SK-N-DZ (cell line): ENCODE results near the gene GJC2.
"Not testable (repeated sequence)": the region's sequence is repeated elsewhere in the genome, so short reads cannot be mapped to it uniquely, and the experiment has no call there.

ENCODE experiments used
- DNase-seq: peaks from one replicate; pipeline ENCODE4 v3.0.0-alpha.2; 2015; ENCODE audit warnings: low spot score

Gene GJC2

DNA sequence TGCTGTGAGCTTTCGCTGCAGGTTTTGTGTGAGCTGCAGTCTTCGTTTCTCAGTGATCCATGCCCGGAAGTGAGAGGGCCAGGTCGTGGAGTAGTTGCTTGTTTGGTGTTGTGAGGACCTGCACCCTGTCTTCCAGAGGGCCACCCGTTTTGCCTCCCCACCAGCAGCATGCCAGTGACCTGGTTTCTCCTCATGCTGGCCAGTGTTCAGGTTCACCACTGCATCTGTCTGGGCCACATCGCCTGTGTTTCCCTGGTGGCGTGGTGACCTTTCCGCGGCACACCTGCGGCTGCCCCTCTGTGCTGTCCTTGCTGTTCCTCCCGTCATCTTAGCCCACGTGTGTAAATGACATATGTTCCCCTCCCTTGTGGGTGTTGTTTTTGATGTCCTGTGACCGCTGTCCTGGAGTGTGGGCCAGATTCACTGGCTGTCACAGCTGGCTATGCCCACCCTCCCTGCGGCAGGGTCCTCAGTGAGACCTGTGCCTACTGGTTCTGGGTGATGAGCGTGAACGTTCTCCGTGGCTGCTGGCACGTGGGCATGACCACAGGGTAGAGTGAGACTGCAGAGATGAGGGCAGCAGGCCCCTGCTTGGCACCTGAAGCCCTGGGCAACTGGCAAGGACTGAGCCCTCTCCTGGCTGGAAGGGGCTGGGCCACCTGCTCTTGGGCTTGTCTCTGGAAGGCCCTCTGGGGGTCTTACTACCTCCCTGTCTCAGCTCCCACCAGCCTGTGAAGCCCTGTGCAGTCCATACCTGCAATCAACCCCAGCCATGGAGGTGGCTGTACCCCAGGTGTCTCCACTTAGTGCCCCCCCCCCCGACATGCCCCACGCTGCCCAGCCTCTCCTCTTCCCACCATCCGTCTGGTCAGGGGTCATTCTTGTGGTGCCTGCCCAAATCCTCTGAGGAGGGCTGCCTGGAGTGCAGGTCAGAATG lies 23.1 kb downstream of the GJC2 start:
- DNase-seq: no peak

DNA sequence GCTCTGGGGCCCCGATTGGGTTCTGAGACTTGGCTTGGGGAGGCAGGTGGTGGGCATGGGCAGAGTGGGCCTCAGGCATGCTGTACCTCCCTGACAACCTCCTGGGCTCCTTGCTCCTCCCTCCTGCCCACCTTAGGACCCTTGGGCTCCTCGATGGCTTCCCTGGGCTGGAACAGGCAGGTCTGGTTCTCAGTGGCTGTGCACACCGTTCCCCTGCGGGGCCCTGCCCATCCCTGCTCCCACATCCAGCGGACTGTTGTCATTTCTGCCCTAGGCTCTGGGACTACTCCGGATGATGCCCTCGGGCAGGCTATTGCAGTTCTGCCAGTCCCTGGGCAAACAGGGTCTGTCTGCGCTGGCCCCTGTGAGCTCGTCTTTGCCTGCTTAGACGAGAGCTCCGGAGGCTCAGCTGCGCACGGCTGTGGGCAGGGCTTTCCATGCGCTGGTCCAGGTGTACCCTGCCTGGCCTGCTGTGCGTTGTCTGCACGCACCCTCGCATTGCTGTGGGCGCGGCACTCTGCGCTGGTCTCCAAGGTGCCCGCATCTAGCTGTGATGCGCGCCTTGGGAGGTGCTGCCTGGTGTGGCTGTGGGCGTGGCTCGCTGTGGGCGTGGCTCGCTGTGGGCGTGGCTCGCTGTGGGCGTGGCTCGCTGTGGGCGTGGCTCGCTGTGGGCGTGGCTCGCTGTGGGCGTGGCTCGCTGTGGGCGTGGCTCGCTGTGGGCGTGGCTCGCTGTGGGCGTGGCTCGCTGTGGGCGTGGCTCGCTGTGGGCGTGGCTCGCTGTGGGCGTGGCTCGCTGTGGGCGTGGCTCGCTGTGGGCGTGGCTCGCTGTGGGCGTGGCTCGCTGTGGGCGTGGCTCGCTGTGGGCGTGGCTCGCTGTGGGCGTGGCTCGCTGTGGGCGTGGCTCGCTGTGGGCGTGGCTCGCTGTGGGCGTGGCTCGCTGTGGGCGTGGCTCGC lies 24.1 kb downstream of the GJC2 start:
- DNase-seq: not testable (repeated sequence)

- DNase-seq: no peak
Measured at GRCh38 chr1:228174482-228175315, 25.0 kb downstream of the GJC2 start.

DNA sequence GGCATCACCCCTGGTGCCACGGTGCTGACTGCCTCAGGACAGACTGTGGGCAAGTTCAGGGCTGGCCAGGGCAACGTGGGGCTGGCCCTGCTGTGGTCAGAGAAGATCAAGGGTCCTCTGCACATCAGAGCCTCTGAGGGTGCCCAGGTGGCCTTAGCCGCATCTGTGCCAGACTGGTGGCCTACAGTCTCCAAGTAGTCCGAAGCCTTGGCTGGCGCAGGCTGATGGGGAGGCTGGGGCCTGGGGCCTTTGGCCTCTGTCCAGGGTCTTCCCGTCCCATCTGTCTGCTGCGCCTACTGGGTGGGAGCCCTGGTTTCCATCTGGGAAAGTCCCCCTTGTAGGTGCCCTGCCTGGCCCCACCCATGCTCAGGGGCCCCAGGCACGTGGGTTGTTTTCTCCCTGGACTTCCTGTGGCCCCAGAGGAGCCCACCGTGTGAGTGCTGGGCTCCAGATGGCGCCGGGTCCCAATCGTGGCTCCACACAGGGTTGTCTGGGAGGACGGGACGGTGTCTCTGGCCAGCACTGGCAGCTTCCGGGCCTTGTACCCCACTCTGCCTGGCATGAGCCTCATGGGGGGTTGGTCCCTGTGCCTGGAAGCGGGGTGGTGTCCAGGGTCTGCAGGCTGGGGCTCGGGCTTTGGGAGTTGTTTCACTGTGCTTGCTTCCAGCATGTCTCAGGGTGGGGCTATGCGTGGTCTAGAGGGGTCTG lies 25.7 kb downstream of the GJC2 start:
- DNase-seq: no peak

GRCh38 chr1:228176024-228176395 lies 26.3 kb downstream of the GJC2 start:
- no peak for DNase-seq

- DNase-seq: no peak
Measured at GRCh38 chr1:228176461-228177182, 26.9 kb downstream of the GJC2 start.

- DNase-seq: no peak
Measured at GRCh38 chr1:228177183-228177475, 27.4 kb downstream of the GJC2 start.

DNA sequence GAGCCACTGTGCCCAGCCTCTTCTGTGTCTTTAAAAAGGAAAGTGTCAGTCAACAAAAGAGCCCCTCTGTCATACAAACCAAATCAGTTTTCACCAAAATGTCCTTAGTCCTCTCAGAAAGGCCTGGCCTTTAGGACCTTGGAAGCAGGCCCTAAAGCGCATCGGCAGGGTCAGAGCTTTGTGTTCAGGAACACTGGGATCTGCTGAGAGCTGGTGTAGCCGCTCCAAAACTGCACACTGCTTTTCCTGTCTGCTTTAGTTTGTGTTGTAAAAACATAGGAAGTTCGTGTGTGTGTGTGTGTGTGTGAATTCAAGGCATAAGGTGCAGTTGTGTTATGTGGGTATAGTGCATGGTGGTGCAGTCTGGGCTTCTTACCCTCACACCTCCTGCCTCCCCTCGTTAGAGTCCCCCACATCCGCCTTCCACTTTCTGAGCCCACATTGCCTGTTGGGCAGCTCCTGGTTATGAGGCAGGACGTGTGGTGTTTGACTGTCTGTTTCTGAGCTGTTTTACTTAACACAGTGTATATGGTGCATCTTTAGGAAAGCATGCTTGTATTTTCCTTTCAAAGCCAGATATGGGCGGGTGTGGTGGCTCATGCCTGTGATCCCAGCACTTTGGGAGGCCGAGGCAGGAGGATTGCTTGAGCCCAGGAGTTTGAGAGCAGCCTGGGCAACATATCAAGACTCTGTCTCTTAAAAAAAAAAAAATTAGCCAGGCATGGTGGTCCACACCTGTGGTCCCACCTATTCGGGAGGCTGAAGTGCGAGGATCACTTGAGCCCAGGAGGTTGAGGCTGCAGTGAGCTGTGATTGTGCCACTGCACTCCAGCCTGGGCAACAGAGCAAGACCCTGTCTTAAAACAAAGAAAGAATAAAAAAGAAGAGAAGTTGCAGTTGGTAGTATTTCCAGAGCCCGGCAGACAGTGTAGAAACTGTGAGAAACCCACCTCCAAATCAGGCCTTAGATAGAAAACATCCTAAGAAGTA lies 28.3 kb downstream of the GJC2 start:
- no peak for DNase-seq

- peak; percentile 40 for DNase-seq
Measured at GRCh38 chr1:228178737-228179684, 29.3 kb downstream of the GJC2 start.

DNA sequence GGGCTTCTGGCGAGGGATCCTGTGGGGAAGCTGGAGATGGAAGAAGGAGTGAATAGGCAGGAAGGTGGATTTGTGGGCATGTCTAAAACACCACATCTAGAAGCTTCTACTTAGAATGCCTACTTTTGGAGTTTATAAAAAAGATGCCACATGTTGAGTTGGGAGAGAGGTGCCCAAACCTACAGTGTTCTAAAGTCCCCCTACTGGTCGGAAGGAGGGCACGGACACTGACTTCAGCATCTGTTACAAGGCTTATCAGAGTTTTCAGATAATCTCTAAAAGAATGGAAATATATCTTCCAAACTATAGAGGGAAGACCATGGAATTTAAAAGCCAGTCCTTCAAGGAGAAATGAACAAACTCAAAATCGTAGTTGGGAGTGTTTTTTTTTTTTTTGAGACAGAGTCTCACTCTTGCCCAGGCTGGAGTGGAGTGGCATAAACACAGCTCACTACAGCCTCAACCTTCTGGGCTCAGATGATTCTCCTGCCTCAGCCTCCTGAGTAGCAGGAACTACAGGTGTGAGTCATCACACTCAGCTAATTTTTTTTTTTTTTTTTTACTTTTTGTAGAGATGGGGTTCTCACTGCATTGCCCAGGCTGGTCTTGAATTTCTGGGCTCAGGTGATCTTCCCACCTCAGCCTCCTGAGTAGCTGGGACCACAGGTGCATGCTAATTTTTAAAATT lies 30.7 kb downstream of the GJC2 start:
- no peak for DNase-seq

GRCh38 chr1:228180959-228181644 lies 31.4 kb downstream of the GJC2 start:
- DNase-seq: no peak

DNA sequence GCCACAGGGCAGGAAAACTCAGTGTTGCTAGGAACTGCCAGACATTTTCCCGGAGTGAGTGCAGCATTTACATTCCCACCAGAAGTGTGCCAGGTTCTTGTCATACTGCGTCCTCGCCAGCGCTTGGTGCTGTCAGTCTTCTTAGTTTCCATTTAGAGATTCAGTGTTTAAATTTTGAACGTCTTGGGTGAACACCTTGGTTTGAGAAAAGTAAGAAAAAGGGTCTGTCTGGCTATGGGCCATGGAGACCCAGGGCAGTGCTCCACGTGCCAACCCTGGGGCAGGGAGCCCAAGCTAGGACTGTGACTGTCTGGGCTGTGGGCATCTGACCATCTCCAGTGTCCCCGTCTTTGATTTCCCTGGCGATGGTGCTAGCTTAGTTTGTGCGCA lies 31.9 kb downstream of the GJC2 start:
- no peak for DNase-seq

- DNase-seq: no peak
Measured at GRCh38 chr1:228182296-228183030, 32.7 kb downstream of the GJC2 start.

DNA sequence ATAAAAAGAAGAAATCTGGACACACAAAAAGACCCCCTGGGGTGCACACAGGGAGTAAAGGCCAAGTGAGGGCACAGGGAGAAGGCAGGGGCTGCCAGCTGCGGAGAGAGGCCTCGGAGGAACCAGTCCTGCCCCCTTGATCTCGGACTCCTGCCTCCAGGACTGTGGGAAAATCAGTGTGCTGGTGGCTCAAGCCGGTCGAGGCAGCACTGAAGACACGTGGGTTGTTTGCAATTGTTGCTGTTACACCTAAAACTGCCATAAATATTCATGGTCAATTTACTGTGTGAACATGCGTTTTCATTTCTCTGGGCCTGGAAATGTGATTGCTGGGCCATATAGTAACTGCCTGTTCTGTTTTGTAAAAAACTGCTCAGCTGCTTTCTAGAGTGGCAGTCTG lies 34.4 kb downstream of the GJC2 start:
- DNase-seq: no peak

DNA sequence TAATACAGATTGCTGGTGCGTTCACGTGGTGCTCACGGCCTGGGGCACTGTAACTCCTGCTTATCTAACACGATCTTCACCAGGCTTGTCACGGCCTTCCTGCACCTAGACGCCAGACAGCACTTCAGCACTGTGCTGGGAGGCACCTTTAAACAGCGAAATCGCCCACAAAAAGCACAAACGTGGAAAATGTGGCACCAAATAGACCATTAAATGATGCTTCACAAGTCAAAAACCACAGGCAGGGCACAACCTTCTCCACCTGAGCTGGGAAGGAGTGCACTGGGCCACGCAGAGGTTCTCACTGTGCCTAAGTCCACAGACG lies 35.9 kb downstream of the GJC2 start:
- DNase-seq: no peak

DNA sequence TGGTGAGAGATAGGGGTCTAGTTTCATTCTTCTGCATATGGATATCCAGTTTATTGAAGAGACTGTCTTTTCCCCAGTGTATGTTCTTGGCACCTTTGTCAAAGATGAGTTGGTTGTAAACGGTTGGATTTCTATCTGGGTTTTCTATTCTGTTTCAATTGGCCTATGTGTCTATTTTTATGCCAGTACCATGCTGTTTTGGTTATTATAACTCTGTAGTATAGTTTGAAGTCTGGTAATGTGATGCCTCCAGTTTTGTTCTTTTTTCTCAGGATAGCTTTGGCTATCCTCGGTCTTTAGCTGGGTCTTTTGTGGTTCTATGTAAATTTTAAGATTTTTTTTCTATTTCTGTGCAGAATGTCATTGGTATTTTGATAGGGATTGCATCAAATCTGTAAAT lies 38.5 kb downstream of the GJC2 start:
- not testable (repeated sequence) for DNase-seq
